Measurements from ENCODE around the gene SYNPO. TPM values are rescaled to one million over a fixed set of nuclear protein-coding genes. Genes with fewer than 3 reads are reported as not detected.

SYNPO gene
- total RNA-seq, result 0.02 and 0.05 TPM in 2 replicates

GRCh38 chr5:150640311-150641005 is at the start of gene SYNPO:
Gene SYNPO (plus strand): TSS chr5:150640660. CDS start chr5:150648276, 7,616 bp downstream.
- intact Hi-C loops (cut with micrococcal nuclease), result no loop called here

GRCh38 chr5:150590979-150591695 is 49.3 kb upstream of the SYNPO start:
- intact Hi-C loops (cut with micrococcal nuclease), result no loop called here

- intact Hi-C loops (cut with micrococcal nuclease), result no loop called here
Measured at GRCh38 chr5:150593593-150593992, 46.9 kb upstream of the SYNPO start.

GRCh38 chr5:150593996-150594395 is 46.5 kb upstream of the SYNPO start:
- intact Hi-C loops (cut with micrococcal nuclease), result no loop called here

GRCh38 chr5:150595466-150596031 is 44.9 kb upstream of the SYNPO start:
- intact Hi-C loops (cut with micrococcal nuclease), result no loop called here

GRCh38 chr5:150596313-150596712 is 44.1 kb upstream of the SYNPO start:
- intact Hi-C loops (cut with micrococcal nuclease), result no loop called here

GRCh38 chr5:150596826-150597225 is 43.6 kb upstream of the SYNPO start:
- intact Hi-C loops (cut with micrococcal nuclease), result no loop called here

GRCh38 chr5:150598006-150598405 is 42.5 kb upstream of the SYNPO start:
- intact Hi-C loops (cut with micrococcal nuclease), result no loop called here

- intact Hi-C loops (cut with micrococcal nuclease), result no loop called here
Measured at GRCh38 chr5:150598821-150599273, 41.6 kb upstream of the SYNPO start.

- intact Hi-C loops (cut with micrococcal nuclease), result no loop called here
Measured at GRCh38 chr5:150599281-150599680, 41.2 kb upstream of the SYNPO start.

GRCh38 chr5:150599917-150600511 is 40.4 kb upstream of the SYNPO start:
- intact Hi-C loops (cut with micrococcal nuclease), result no loop called here

GRCh38 chr5:150600616-150601490 is 39.6 kb upstream of the SYNPO start:
- intact Hi-C loops (cut with micrococcal nuclease), result no loop called here

- intact Hi-C loops (cut with micrococcal nuclease), result no loop called here
Measured at GRCh38 chr5:150601491-150602345, 38.7 kb upstream of the SYNPO start.

GRCh38 chr5:150603052-150603451 is 37.4 kb upstream of the SYNPO start:
- intact Hi-C loops (cut with micrococcal nuclease), result no loop called here

- intact Hi-C loops (cut with micrococcal nuclease), result no loop called here
Measured at GRCh38 chr5:150603491-150603890, 37.0 kb upstream of the SYNPO start.

GRCh38 chr5:150604010-150604409 is 36.5 kb upstream of the SYNPO start:
- intact Hi-C loops (cut with micrococcal nuclease), result no loop called here

GRCh38 chr5:150604894-150605440 is 35.5 kb upstream of the SYNPO start:
- intact Hi-C loops (cut with micrococcal nuclease), result no loop called here

GRCh38 chr5:150605546-150605945 is 34.9 kb upstream of the SYNPO start:
- intact Hi-C loops (cut with micrococcal nuclease), result no loop called here

GRCh38 chr5:150606476-150606875 is 34.0 kb upstream of the SYNPO start:
- intact Hi-C loops (cut with micrococcal nuclease), result no loop called here

GRCh38 chr5:150607105-150607504 is 33.4 kb upstream of the SYNPO start:
- intact Hi-C loops (cut with micrococcal nuclease), result no loop called here
